A549 (cell line): ENCODE results near the gene RAB1B. TPM values are rescaled to one million over a fixed set of nuclear protein-coding genes. Genes with fewer than 3 reads are reported as not detected.

Experiments used
- ATAC-seq, 2 experiments: fragments of 200-7000 bp in 1 of 2; fragments of >200 bp in 1 of 2; cut with Nextera tagmentation in 1 of 2; cut with Tn5 transposase in 1 of 2; 3 replicates each; pipeline versions ENCODE4 v1.8.0 to v1.9.1; 2018 to 2020; ENCODE audit warnings: mild to moderate bottlenecking in 1 of 2, moderate library complexity in 1 of 2
- CTCF ChIA-PET: fragments of 300-600 bp; sonication (Branson Sonifier 250); formaldehyde crosslinking; extraction: SDS; loops from one replicate; lab custom pipeline; 2021; ENCODE audit warnings: antibody characterized with exemption, inconsistent platforms; lab: Yijun Ruan, JAX
- POLR2A ChIA-PET: fragments of 350-600 bp; formaldehyde crosslinking; extraction: SDS; loops from one replicate; lab custom pipeline; 2021; ENCODE audit warnings: antibody characterized with exemption, inconsistent platforms; lab: Yijun Ruan, JAX
- DNase-seq, 2 experiments: peaks; one replicate each; pipeline versions ENCODE4 v3.0.0 to v3.0.0-alpha.2; 2011 to 2016; ENCODE audit warnings: low read depth in 1 of 2, low spot score in 1 of 2
- FAIRE-seq: peaks from 2 replicates; lab custom pipeline; 2011; peaks lifted over from hg19 to GRCh38; lab: Jason Lieb, UNC
- H3K27ac ChIP-seq, 2 experiments: fragments of >200 bp; sonication (Bioruptor Twin); formaldehyde crosslinking; 3 replicates each; pipeline ENCODE4 v1.5.1; 2016 to 2017
- H3K4me1 ChIP-seq: fragments of >200 bp; sonication (Bioruptor Twin); formaldehyde crosslinking; 3 replicates; pipeline ENCODE4 v1.6.1; 2016
- H3K4me2 ChIP-seq: fragments of >200 bp; sonication (Bioruptor Twin); formaldehyde crosslinking; 3 replicates; pipeline ENCODE4 v1.6.1; 2016
- H3K4me3 ChIP-seq: fragments of >200 bp; sonication (Bioruptor Twin); formaldehyde crosslinking; 3 replicates; pipeline ENCODE4 v1.5.1; 2016
- H3K9me3 ChIP-seq: fragments of >200 bp; sonication (Bioruptor Twin); formaldehyde crosslinking; 3 replicates; pipeline ENCODE4 v1.6.1; 2016
- BCL3 ChIP-seq: fragments of >200 bp; sonication (Bioruptor Twin); formaldehyde crosslinking; IDR thresholded peaks from 3 replicates; pipeline ENCODE4 v1.6.1; 2016
- CTCF ChIP-seq: fragments of >200 bp; sonication (Bioruptor Twin); formaldehyde crosslinking; IDR thresholded peaks from 3 replicates; pipeline ENCODE4 v1.5.1; 2016
- EP300 ChIP-seq, 2 experiments: fragments of >200 bp; sonication (Bioruptor Twin); formaldehyde crosslinking; IDR thresholded peaks; 2 replicates in 1 of 2; 3 replicates in 1 of 2; pipeline ENCODE4 v1.6.1; 2016 to 2017
- FOSL2 ChIP-seq, 2 experiments: fragments of 450-650 bp in 1 of 2; fragments of >200 bp in 1 of 2; sonication (Bioruptor Twin) in 1 of 2; formaldehyde crosslinking; IDR thresholded peaks; 2 replicates each; pipeline versions ENCODE4 v1.5.0 to v1.6.1; 2016 to 2020; ENCODE audit warnings: mild to moderate bottlenecking in 1 of 2, moderate library complexity in 1 of 2
- GATA3 ChIP-seq: IDR thresholded peaks from 2 replicates; pipeline ENCODE4 v1.6.1; 2012; ENCODE audit warnings: borderline replicate concordance
- JUN ChIP-seq, 2 experiments: fragments of >200 bp; sonication (Bioruptor Twin); formaldehyde crosslinking; IDR thresholded peaks; 2 replicates in 1 of 2; 3 replicates in 1 of 2; pipeline ENCODE4 v1.6.1; 2016 to 2017
- MAFK ChIP-seq: fragments of 450-650 bp; IDR thresholded peaks from 2 replicates; pipeline ENCODE4 v1.6.1; 2014; ENCODE audit not compliant: partially characterized antibody
- MAX ChIP-seq: IDR thresholded peaks from 2 replicates; pipeline ENCODE4 v1.6.1; 2012
- MAZ ChIP-seq: fragments of 150-350 bp; IDR thresholded peaks from 2 replicates; pipeline ENCODE4 v1.6.1; 2014; ENCODE audit warnings: antibody characterized with exemption, low read depth, low read length, borderline replicate concordance
- MYC ChIP-seq: IDR thresholded peaks from 2 replicates; pipeline ENCODE4 v1.6.1; 2012; ENCODE audit warnings: mild to moderate bottlenecking, inconsistent platforms, low read length, improper control_type of control experiment, borderline replicate concordance
- PBX3 ChIP-seq: IDR thresholded peaks from 2 replicates; pipeline ENCODE4 v1.6.1; 2012
- POLR2AphosphoS2 ChIP-seq: conservative IDR thresholded peaks from 2 replicates; pipeline ENCODE4 v1.6.1; 2012; ENCODE audit warnings: low read length, improper control_type of control experiment, inconsistent platforms
- RAD21 ChIP-seq, 2 experiments: fragments of >200 bp in 1 of 2; sonication (Bioruptor Twin) in 1 of 2; formaldehyde crosslinking in 1 of 2; IDR thresholded peaks in 1 of 2; conservative IDR thresholded peaks in 1 of 2; 2 replicates in 1 of 2; 3 replicates in 1 of 2; pipeline ENCODE4 v1.6.1; 2012 to 2018; ENCODE audit warnings: inconsistent platforms in 1 of 2
- RARB ChIP-seq: fragments of 250-450 bp; sonication (Bioruptor Pico); IDR thresholded peaks from 2 replicates; pipeline ENCODE4 v1.8.0; 2021; ENCODE audit warnings: mild to moderate bottlenecking, moderate library complexity
- REST ChIP-seq: fragments of 200-600 bp; sonication (generic); IDR thresholded peaks from 2 replicates; pipeline ENCODE4 v1.6.1; 2016; ENCODE audit warnings: antibody characterized with exemption, mild to moderate bottlenecking, moderate library complexity
- RFX5 ChIP-seq: fragments of 450-650 bp; IDR thresholded peaks from 2 replicates; pipeline ENCODE4 v1.7.1; 2014; ENCODE audit warnings: antibody characterized with exemption, mild to moderate bottlenecking, moderate library complexity
- RNF2 ChIP-seq: fragments of 200-600 bp; sonication (generic); IDR thresholded peaks from 2 replicates; pipeline ENCODE4 v1.6.1; 2016; ENCODE audit warnings: low read depth, mild to moderate bottlenecking, antibody characterized with exemption, moderate library complexity, borderline replicate concordance
- SMC3 ChIP-seq: fragments of >200 bp; sonication (Bioruptor Twin); formaldehyde crosslinking; IDR thresholded peaks from 3 replicates; pipeline ENCODE4 v1.6.1; 2018; ENCODE audit warnings: inconsistent platforms
- SREBF2 ChIP-seq: fragments of 450-650 bp; IDR thresholded peaks from 2 replicates; pipeline ENCODE4 v1.6.1; 2014; ENCODE audit warnings: mild to moderate bottlenecking, moderate library complexity
- ZNF302 ChIP-seq: fragments of 250-450 bp; sonication (Bioruptor Pico); IDR thresholded peaks from 2 replicates; pipeline ENCODE4 v1.9.0; 2021; ENCODE audit warnings: inconsistent platforms, mild to moderate bottlenecking, moderate library complexity
- WGBS: methylation state at CpG from one replicate; pipeline ENCODE4 v1.1.6; 2017; ENCODE audit errors: missing lambda C conversion rate; 5-methylcytosine and 5-hydroxymethylcytosine counted together
- polyA plus RNA-seq, 4 experiments: library from polyadenylated mRNA; depleted of rRNA in 3 of 4; stranded (reverse); fragments of >200 nt; fragmentation: RNase III in 1 of 4; extraction: RNeasy Plus Mini Kit Qiagen cat#74134 plus additional on column Dnase treatment in 1 of 4; gene quantifications; 2 replicates in 3 of 4; 3 replicates in 1 of 4; pipeline ENCODE4 v1.2.3, GENCODE V29; 2011 to 2017

Gene RAB1B
- polyA plus RNA-seq, 2 of the 4 experiments (the other 2 are of a cell fraction) = 87.8 to 147 TPM

GRCh38 chr11:66282468-66283455, 14.3 kb downstream of the RAB1B start:
- WGBS = 32% methylated on average over 18 of the region's 35 CpGs
- no peak for TF ChIP-seq FOSL2 (IDR thresholded peaks at IDR 0.05)
- no peak for TF ChIP-seq FOSL2 (CRISPR knock-in tag; IDR thresholded peaks at IDR 0.05)
- TF ChIP-seq RARB (CRISPR knock-in tag) = no peak
- TF ChIP-seq SREBF2 = no peak
- no peak for TF ChIP-seq ZNF302 (CRISPR knock-in tag)
- 0 out of 2 replicates have a peak, but pooled peaks have one; percentile 18 for TF ChIP-seq MAZ
- TF ChIP-seq EP300 (IDR thresholded peaks at IDR 0.05) = no peak
- TF ChIP-seq RFX5 = peak; percentile 54; the same call in 1 of the 2 replicates
- no peak for TF ChIP-seq BCL3
- peak; percentile 66 for TF ChIP-seq SMC3
- no peak for TF ChIP-seq MAFK
- TF ChIP-seq CTCF = peak; percentile 90
- TF ChIP-seq RAD21 (conservative IDR thresholded peaks at IDR 0.05 in 1 of 2, IDR thresholded peaks at IDR 0.05 in 1 of 2) = peak; percentile 51 to 53
- TF ChIP-seq JUN (IDR thresholded peaks at IDR 0.05) = peak in 1 of 2 experiments; percentile 35; a peak in 2 of 5 replicates
- 0 out of 2 replicates have a peak, but pooled peaks have one; percentile 43 for TF ChIP-seq PBX3
- 0 out of 2 replicates have a peak, but pooled peaks have one; percentile 2 for TF ChIP-seq POLR2AphosphoS2
- no peak for TF ChIP-seq REST
- TF ChIP-seq RNF2 = no peak
- TF ChIP-seq GATA3 = 0 out of 2 replicates have a peak, but pooled peaks have one; percentile 6
- TF ChIP-seq MAX = peak; percentile 63
- TF ChIP-seq MYC = 0 out of 2 replicates have a peak, but pooled peaks have one; percentile 21
- Histone ChIP-seq H3K9me3 (no peaks in the 10 kb centered on the region), H3K4me3 (no peak overlapping the region), H3K27ac (peak overlapping the region in 1 of 2 experiments; percentile 55; a peak in 2 of 6 replicates), H3K4me2 (peak overlapping the region; percentile 34), H3K4me1 (peaks cover 33% of the 10 kb centered on the region)
- FAIRE-seq (peak; percentile 32), ATAC-seq (peak; percentile 58 to 89), DNase-seq (peak; percentile 89 to 96)
- ChIA-PET CTCF (interaction anchor here (0.6 to 3.8 kb wide), 32 partner anchors 8 to 577 kb away, joined by 3 to 27 read pairs (median 4); partner anchors contain the start of genes RIN1 and TMEM151A), POLR2A (interaction anchor here (1.5 kb wide), 1 partner anchor 15 kb away, joined by 6 read pairs; the partner anchor contains the start of gene RAB1B)
